ENCODE data around the gene HESX1. TPM values are rescaled to one million over a fixed set of nuclear protein-coding genes. Genes with fewer than 3 reads are reported as not detected.

The HESX1 gene
- 1 to 10 TPM in 1 of 2 donors, under 1 TPM in 1; 0.75 to 1.2 TPM for total RNA-seq

GRCh38 chr3:57199895-57200297 lies at the start of gene HESX1:
Gene HESX1, minus strand, starts transcription at chr3:57199978. Its CDS starts 60 bp downstream, at chr3:57199918.
- Histone ChIP-seq H3K4me3 (no peak within 1 kb of the TSS), H3K4me1 (no peaks in the 10 kb centered on the region), H3K36me3 (no peaks in the 10 kb centered on the region), H3K27me3 (no peaks in the 10 kb centered on the region), H3K9me3 (no peaks in the 10 kb centered on the region), H3K27ac (no peak within 1 kb of the TSS)
- no peak for TF ChIP-seq CTCF (IDR thresholded peaks at IDR 0.05)
- no peak for DNase-seq (ENCODE audit: low spot score)

GRCh38 chr3:57244946-57245345 lies 45.2 kb upstream of the HESX1 start:
- Histone ChIP-seq H3K4me1 (no peaks in the 10 kb centered on the region), H3K27me3 (no peaks in the 10 kb centered on the region), H3K9me3 (no peaks in the 10 kb centered on the region), H3K36me3 (peaks cover 79% of the 10 kb centered on the region), H3K27ac (no peak overlapping the region), H3K4me3 (no peak overlapping the region)
- no peak for TF ChIP-seq CTCF (IDR thresholded peaks at IDR 0.05)
- DNase-seq (ENCODE audit: low spot score) = no peak

GRCh38 chr3:57234613-57235575 lies 35.1 kb upstream of the HESX1 start:
- H3K4me3 ChIP-seq = no peak overlapping the region
- H3K36me3 ChIP-seq = peaks cover 21% of the 10 kb centered on the region
- no peak overlapping the region for H3K27ac ChIP-seq
- H3K27me3 ChIP-seq = no peaks in the 10 kb centered on the region
- no peak for DNase-seq (ENCODE audit: low spot score)
- no peaks in the 10 kb centered on the region for H3K9me3 ChIP-seq
- H3K4me1 ChIP-seq = peaks cover 0 to 2% of the 10 kb centered on the region in 2 donors
- TF ChIP-seq CTCF (IDR thresholded peaks at IDR 0.05) = no peak

- Histone ChIP-seq H3K9me3 (no peaks in the 10 kb centered on the region), H3K4me3 (no peak overlapping the region)
- TF ChIP-seq CTCF (IDR thresholded peaks at IDR 0.05) = no peak
These were observed 34.0 kb upstream of the HESX1 start for GRCh38 chr3:57233799-57234198.

GRCh38 chr3:57230006-57230405 lies 30.2 kb upstream of the HESX1 start:
- Histone ChIP-seq H3K4me3 (no peak overlapping the region), H3K4me1 (peaks cover 0 to 23% of the 10 kb centered on the region in 2 donors), H3K36me3 (no peaks in the 10 kb centered on the region), H3K9me3 (no peaks in the 10 kb centered on the region), H3K27ac (no peak overlapping the region), H3K27me3 (no peaks in the 10 kb centered on the region)
- no peak for DNase-seq (ENCODE audit: low spot score)
- TF ChIP-seq CTCF (IDR thresholded peaks at IDR 0.05) = no peak

More at GRCh38 chr3:57233799-57234198, 34.0 kb upstream of the HESX1 start:
- H3K27me3 ChIP-seq = no peaks in the 10 kb centered on the region
- H3K27ac ChIP-seq = no peak overlapping the region
- H3K4me1 ChIP-seq = peaks cover 0 to 13% of the 10 kb centered on the region in 2 donors
- H3K36me3 ChIP-seq = peaks cover 17% of the 10 kb centered on the region
- DNase-seq (ENCODE audit: low spot score) = no peak
